Gastrocnemius medialis (tissue), 4 donors: ENCODE results near the gene SEPTIN2. TPM values are rescaled to one million over a fixed set of nuclear protein-coding genes. Genes with fewer than 3 reads are reported as not detected.
"Not testable (repeated sequence)": the region's sequence is repeated elsewhere in the genome, so short reads cannot be mapped to it uniquely, and the experiment has no call there.

Experiments used
- ATAC-seq, 2 donors: fragments of 150-250 bp; one replicate each; pipeline ENCODE4 v1.9.1; 2016
- DNase-seq, 2 donors: peaks; one replicate each; pipeline ENCODE4 v3.0.0-alpha.2; 2019
- H3K27ac ChIP-seq, 4 donors: fragments of 200-600 bp; sonication (generic); 1 replicate in 1 of 4; 2 replicates in 3 of 4; pipeline ENCODE4 v1.5.1; 2016 to 2018; ENCODE audit warnings: mild to moderate bottlenecking in 2 of 4, moderate library complexity in 1 of 4
- H3K27me3 ChIP-seq, 3 donors: fragments of 200-600 bp; sonication (generic) in 2 of 3; 1 replicate in 1 of 3; 2 replicates in 2 of 3; pipeline versions ENCODE4 v1.5.1 to v1.6.0; 2016 to 2019; ENCODE audit warnings: mild to moderate bottlenecking in 1 of 3, moderate library complexity in 1 of 3
- H3K36me3 ChIP-seq, 2 donors: fragments of 200-600 bp; sonication (generic) in 1 of 2; one replicate each; pipeline ENCODE4 v1.5.1; 2017 to 2018
- H3K4me1 ChIP-seq, 2 donors: fragments of 200-600 bp; sonication (generic) in 1 of 2; one replicate each; pipeline ENCODE4 v1.5.1; 2016 to 2017; ENCODE audit warnings: mild to moderate bottlenecking in 2 of 2
- H3K4me3 ChIP-seq, 4 donors: fragments of 200-600 bp; sonication (generic) in 3 of 4; 1 replicate in 1 of 4; 2 replicates in 3 of 4; pipeline ENCODE4 v1.5.1; 2016 to 2019; ENCODE audit warnings: mild to moderate bottlenecking in 2 of 4
- H3K9me3 ChIP-seq, 3 donors: fragments of 200-600 bp; sonication (generic) in 2 of 3; 1 replicate in 1 of 3; 2 replicates in 2 of 3; pipeline ENCODE4 v1.5.1; 2016 to 2019
- POLR2A ChIP-seq, 2 donors: fragments of 450-650 bp; IDR thresholded peaks; one replicate each; pipeline ENCODE4 v1.6.1; 2017; ENCODE audit warnings: antibody characterized with exemption in 2 of 2, mild to moderate bottlenecking in 2 of 2, moderate library complexity in 2 of 2
- in situ Hi-C, 4 donors: fragments of 200-750 bp; cut with MboI; loops; one replicate each; pipeline versions ENCODE4 v1.15.0 to v1.8.0; 2017; ENCODE audit warnings: low sequenced_read_pairs in 4 of 4
- intact Hi-C: fragments of 100-400 bp; cut with DNase I; formaldehyde crosslinking; loops from one replicate; pipeline ENCODE4 v1.15.1; 2023; ENCODE audit warnings: low total_unique reads
- total RNA-seq, 4 donors: library from RNA; depleted of rRNA; stranded (reverse); fragments of >200 nt; gene quantifications; one replicate each; pipeline versions ENCODE4 v1.1.0 to v1.2.3, GENCODE V29; 2016
- TF ChIP-seq, protein P1 (sequence below), 5 experiments: fragments of 450-650 bp in 3 of 5; fragments of 200-600 bp in 2 of 5; sonication (generic) in 2 of 5; IDR thresholded peaks in 4 of 5; conservative IDR thresholded peaks in 1 of 5; 1 replicate in 4 of 5; 2 replicates in 1 of 5; pipeline ENCODE4 v1.5.1; 2016 to 2019; ENCODE audit warnings: antibody characterized with exemption in 5 of 5, mild to moderate bottlenecking in 3 of 5, moderate library complexity in 3 of 5

The SEPTIN2 gene
- total RNA-seq, 4 donors from 2014 or later, result 81.3 to 130 (median 99.3) TPM

DNA sequence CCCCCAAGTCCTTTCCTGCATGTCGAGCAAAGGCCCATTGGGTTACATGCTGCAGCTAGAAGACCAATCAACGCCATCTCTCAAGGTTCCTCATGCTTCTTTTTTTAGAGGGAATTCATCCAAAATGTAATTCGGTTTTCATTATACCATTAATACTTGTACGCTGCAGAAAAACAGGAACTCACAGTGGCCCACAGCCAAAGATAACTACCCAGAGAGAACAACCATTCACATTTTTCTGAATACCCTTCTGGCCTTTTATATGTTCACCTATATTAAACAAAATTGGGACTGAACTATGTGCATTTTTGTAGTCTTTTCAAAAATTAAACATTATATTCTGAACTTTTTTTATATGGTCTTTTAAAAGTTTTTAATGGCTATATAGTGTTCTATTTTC is 66.1 kb downstream of the SEPTIN2 start:
- Histone ChIP-seq H3K9me3 (no peaks in the 10 kb centered on the region), H3K4me1 (peaks cover 14 to 25% of the 10 kb centered on the region in 2 donors), H3K4me3 (no peak overlapping the region), H3K27ac (no peak overlapping the region), H3K36me3 (no peaks in the 10 kb centered on the region), H3K27me3 (no peaks in the 10 kb centered on the region)
- ATAC-seq (no peak), DNase-seq (no peak)
- TF ChIP-seq, protein P1, sequence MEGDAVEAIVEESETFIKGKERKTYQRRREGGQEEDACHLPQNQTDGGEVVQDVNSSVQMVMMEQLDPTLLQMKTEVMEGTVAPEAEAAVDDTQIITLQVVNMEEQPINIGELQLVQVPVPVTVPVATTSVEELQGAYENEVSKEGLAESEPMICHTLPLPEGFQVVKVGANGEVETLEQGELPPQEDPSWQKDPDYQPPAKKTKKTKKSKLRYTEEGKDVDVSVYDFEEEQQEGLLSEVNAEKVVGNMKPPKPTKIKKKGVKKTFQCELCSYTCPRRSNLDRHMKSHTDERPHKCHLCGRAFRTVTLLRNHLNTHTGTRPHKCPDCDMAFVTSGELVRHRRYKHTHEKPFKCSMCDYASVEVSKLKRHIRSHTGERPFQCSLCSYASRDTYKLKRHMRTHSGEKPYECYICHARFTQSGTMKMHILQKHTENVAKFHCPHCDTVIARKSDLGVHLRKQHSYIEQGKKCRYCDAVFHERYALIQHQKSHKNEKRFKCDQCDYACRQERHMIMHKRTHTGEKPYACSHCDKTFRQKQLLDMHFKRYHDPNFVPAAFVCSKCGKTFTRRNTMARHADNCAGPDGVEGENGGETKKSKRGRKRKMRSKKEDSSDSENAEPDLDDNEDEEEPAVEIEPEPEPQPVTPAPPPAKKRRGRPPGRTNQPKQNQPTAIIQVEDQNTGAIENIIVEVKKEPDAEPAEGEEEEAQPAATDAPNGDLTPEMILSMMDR (IDR thresholded peaks at IDR 0.05 in 4 of 5, conservative IDR thresholded peaks at IDR 0.05 in 1 of 5), result no peak
- no peak for TF ChIP-seq POLR2A (IDR thresholded peaks at IDR 0.05)
- in situ Hi-C loops (no loop called here), intact Hi-C loops (no loop called here)

DNA sequence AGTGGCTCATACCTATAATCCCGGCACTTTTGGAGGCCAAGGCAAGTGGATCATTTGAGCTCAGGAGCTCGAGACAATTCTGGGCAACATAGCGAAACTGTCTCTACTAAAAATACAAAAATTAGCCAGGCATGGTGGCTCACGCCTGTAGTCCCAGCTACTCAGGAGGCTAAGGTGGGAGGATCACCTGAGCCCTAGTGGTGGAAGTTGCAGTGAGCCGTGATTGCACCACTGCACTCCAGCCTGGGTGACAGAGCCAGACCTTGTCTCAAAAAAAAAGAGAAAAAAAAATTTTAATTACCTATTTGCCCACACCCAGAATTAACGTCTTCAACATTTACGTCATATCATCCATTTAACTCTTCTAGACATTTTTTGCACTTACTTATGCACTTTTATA is 69.7 kb downstream of the SEPTIN2 start:
- H3K36me3 ChIP-seq, ATAC-seq, H3K4me1 ChIP-seq, H3K9me3 ChIP-seq, H3K4me3 ChIP-seq, in situ Hi-C loops, H3K27ac ChIP-seq, H3K27me3 ChIP-seq, DNase-seq, intact Hi-C loops: not testable (repeated sequence)

DNA sequence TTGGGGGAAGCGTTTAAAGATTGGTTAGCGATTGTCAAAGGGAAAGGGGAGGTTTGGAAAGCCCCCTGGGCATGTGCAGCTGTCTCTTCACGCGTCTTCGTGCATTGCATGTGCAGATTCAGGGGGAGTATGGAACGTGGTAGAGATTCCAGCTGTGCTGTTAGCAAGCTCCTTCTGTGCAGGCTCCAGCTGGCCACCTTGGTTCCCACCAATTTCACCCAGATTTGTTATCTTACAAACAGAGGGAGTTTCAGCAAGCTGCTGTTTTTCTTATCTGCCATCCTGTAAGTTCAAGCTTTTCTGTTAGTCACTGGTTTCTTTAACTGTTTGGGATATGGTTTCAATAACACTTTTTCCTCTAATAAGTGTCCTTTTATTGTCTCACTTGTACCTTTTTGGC is 70.8 kb downstream of the SEPTIN2 start:
- no peak for DNase-seq
- Histone ChIP-seq H3K27me3 (no peaks in the 10 kb centered on the region), H3K4me3 (no peak overlapping the region), H3K9me3 (no peaks in the 10 kb centered on the region), H3K4me1 (peaks cover 0 to 4% of the 10 kb centered on the region in 2 donors), H3K27ac (no peak overlapping the region), H3K36me3 (no peaks in the 10 kb centered on the region)
- TF ChIP-seq, protein P1 (IDR thresholded peaks at IDR 0.05 in 4 of 5, conservative IDR thresholded peaks at IDR 0.05 in 1 of 5), result no peak
- no peak for TF ChIP-seq POLR2A (IDR thresholded peaks at IDR 0.05)
- no peak for ATAC-seq
- intact Hi-C loops, result no loop called here
- in situ Hi-C loops, result no loop called here

DNA sequence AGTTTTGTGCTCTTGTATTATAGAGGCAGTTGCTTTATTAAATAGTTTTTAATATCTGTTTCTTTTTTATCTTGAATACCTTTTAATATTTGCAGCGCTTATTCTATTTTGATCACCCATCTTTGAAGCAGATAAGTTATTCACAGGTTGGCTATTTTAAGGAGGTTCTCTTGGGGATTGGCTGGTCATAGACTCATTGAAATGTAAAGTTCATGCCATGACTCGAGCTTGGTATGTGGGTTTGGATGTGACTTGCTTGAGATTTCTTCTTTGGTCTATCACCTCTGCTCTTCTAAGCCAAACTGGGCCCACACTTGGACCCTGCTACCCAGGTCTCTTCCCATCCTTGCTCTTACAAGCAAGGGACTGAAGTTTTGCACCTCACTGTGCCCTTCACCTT is 74.0 kb downstream of the SEPTIN2 start:
- Histone ChIP-seq H3K27me3 (no peaks in the 10 kb centered on the region), H3K36me3 (no peaks in the 10 kb centered on the region), H3K4me3 (no peak overlapping the region), H3K27ac (no peak overlapping the region), H3K4me1 (peaks cover 0 to 3% of the 10 kb centered on the region in 2 donors), H3K9me3 (no peaks in the 10 kb centered on the region)
- intact Hi-C loops (no loop called here), in situ Hi-C loops (no loop called here)
- no peak for DNase-seq
- ATAC-seq, result no peak
- TF ChIP-seq POLR2A (IDR thresholded peaks at IDR 0.05), result no peak
- TF ChIP-seq, protein P1 (IDR thresholded peaks at IDR 0.05 in 4 of 5, conservative IDR thresholded peaks at IDR 0.05 in 1 of 5), result no peak

DNA sequence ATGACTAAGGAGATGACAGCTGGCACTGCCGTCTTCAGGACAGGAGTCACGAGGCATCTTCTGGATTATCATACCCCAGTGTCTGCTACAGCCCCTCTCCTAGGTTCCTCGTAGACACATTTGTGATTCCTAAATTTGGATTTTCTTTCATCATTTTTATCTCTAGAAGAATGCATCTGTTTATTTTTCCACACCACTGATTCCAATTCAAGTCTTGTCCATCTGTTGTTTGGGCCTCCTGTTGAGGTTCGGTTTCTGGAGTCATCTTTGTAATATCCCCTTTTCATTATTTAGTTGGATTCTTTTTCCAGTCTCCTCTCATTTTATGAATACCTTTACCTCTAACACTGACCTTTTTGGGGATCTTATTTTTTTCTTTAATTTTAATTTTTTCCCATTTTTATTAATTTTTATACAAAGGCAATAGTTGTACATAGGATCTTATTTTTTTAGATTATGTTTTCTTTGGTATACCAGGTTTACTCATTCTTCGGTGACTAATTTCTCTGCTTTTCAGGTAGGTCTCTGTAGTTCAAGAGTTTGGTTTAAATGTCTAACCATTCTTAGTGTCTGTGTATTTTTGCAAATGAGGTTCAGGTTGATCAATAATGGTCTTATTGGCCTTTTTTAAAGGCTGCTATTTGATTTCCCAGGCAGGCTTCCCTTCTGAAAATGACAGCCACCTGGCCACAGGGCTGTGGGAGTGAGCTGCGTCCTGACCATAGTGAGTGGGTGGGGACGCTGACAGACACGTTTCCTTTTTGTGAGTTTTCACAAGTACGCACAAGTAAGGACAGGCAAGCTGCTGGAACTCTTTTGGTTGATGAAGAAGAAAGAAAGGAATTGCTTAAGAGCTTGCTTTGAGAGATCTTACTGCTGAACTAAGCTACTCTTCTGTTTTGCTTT is 74.8 kb downstream of the SEPTIN2 start:
- DNase-seq, result no peak
- Histone ChIP-seq H3K9me3 (no peaks in the 10 kb centered on the region), H3K27me3 (no peaks in the 10 kb centered on the region), H3K4me3 (no peak overlapping the region), H3K36me3 (no peaks in the 10 kb centered on the region), H3K4me1 (peaks cover 0 to 3% of the 10 kb centered on the region in 2 donors), H3K27ac (no peak overlapping the region)
- ATAC-seq, result no peak
- intact Hi-C loops (no loop called here), in situ Hi-C loops (no loop called here)
- TF ChIP-seq, protein P1 (IDR thresholded peaks at IDR 0.05 in 4 of 5, conservative IDR thresholded peaks at IDR 0.05 in 1 of 5), result no peak
- TF ChIP-seq POLR2A (IDR thresholded peaks at IDR 0.05), result no peak
